Forelimb muscle (tissue), 1 donor: ENCODE measurements around the gene ARHGAP31. TPM values are rescaled to one million over a fixed set of nuclear protein-coding genes. Genes with fewer than 3 reads are reported as not detected.

Experiments
- DNase-seq: peaks from one replicate; pipeline ENCODE4 v3.0.0-alpha.2; 2013; ENCODE audit warnings: low read depth
- polyA plus RNA-seq: library from polyadenylated mRNA; unstranded; fragments of 120-200 nt; gene quantifications from one replicate; pipeline ENCODE4 v1.2.1, GENCODE V29; 2013; ENCODE audit not compliant: insufficient read length

The ARHGAP31 gene
- polyA plus RNA-seq, 1 donor, result 10.1 TPM

GRCh38 chr3:119378259-119378803 is 84.1 kb downstream of the ARHGAP31 start:
- DNase-seq, result no peak

- DNase-seq, result no peak
Observed at GRCh38 chr3:119380697-119381096, 86.5 kb downstream of the ARHGAP31 start.

GRCh38 chr3:119382134-119382533 is 88.0 kb downstream of the ARHGAP31 start:
- DNase-seq, result no peak

GRCh38 chr3:119388577-119388976 is 94.4 kb downstream of the ARHGAP31 start:
- no peak for DNase-seq

- DNase-seq, result no peak
Observed at GRCh38 chr3:119395923-119396358, 101.8 kb downstream of the ARHGAP31 start.

GRCh38 chr3:119396870-119397269 is 102.7 kb downstream of the ARHGAP31 start:
- no peak for DNase-seq

GRCh38 chr3:119400466-119400865 is 106.3 kb downstream of the ARHGAP31 start:
- DNase-seq, result no peak

- DNase-seq, result no peak
Observed at GRCh38 chr3:119401069-119401468, 106.9 kb downstream of the ARHGAP31 start.

- DNase-seq, result no peak
Observed at GRCh38 chr3:119401503-119402440, 107.6 kb downstream of the ARHGAP31 start.

- no peak for DNase-seq
Observed at GRCh38 chr3:119402791-119403190, 108.6 kb downstream of the ARHGAP31 start.

- DNase-seq, result no peak
Observed at GRCh38 chr3:119403201-119403600, 109.0 kb downstream of the ARHGAP31 start.

- no peak for DNase-seq
Observed at GRCh38 chr3:119405315-119405714, 111.1 kb downstream of the ARHGAP31 start.

- DNase-seq, result no peak
Observed at GRCh38 chr3:119408243-119408950, 114.2 kb downstream of the ARHGAP31 start.

GRCh38 chr3:119409844-119410243 is 115.7 kb downstream of the ARHGAP31 start:
- no peak for DNase-seq

GRCh38 chr3:119413603-119414280 is 119.6 kb downstream of the ARHGAP31 start:
- no peak for DNase-seq

GRCh38 chr3:119416873-119417272 is 122.7 kb downstream of the ARHGAP31 start:
- DNase-seq, result no peak

GRCh38 chr3:119417771-119418512 is 123.8 kb downstream of the ARHGAP31 start:
- DNase-seq, result no peak

GRCh38 chr3:119418641-119419040 is 124.5 kb downstream of the ARHGAP31 start:
- DNase-seq, result no peak

GRCh38 chr3:119420196-119420595 is 126.0 kb downstream of the ARHGAP31 start:
- DNase-seq, result no peak

GRCh38 chr3:119427669-119428068 is 133.5 kb downstream of the ARHGAP31 start:
- no peak for DNase-seq

GRCh38 chr3:119428538-119428937 is 134.4 kb downstream of the ARHGAP31 start:
- no peak for DNase-seq
